Parathyroid adenoma (tissue), 2 donors: ENCODE measurements around the gene NOX5.

ENCODE experiments used
- H2AFZ ChIP-seq: fragments of 300-600 bp; sonication (generic); one replicate; pipeline ENCODE4 v1.7.0; 2017; ENCODE audit warnings: antibody characterized with exemption, mild to moderate bottlenecking
- H3K27ac ChIP-seq: fragments of 300-600 bp; sonication (generic); one replicate; pipeline ENCODE4 v1.7.0; 2017
- H3K27me3 ChIP-seq: fragments of 300-600 bp; sonication (generic); one replicate; pipeline ENCODE4 v1.7.0; 2017; ENCODE audit warnings: low read length; ENCODE audit not compliant: control insufficient read depth, insufficient read depth
- H3K36me3 ChIP-seq: fragments of 300-600 bp; sonication (generic); one replicate; pipeline ENCODE4 v1.7.0; 2017; ENCODE audit warnings: low read length; ENCODE audit not compliant: control insufficient read depth, insufficient read depth
- H3K4me1 ChIP-seq: fragments of 300-600 bp; sonication (generic); one replicate; pipeline ENCODE4 v1.7.0; 2017; ENCODE audit warnings: control low read depth
- H3K4me2 ChIP-seq: fragments of 300-600 bp; sonication (generic); one replicate; pipeline ENCODE4 v1.7.0; 2017; ENCODE audit warnings: low read length
- H3K4me3 ChIP-seq: fragments of 300-600 bp; sonication (generic); one replicate; pipeline ENCODE4 v1.7.0; 2017; ENCODE audit warnings: low read depth, low read length
- H3K79me2 ChIP-seq: fragments of 300-600 bp; sonication (generic); one replicate; pipeline ENCODE4 v1.7.0; 2017; ENCODE audit warnings: control low read depth
- H3K9ac ChIP-seq: fragments of 300-600 bp; sonication (generic); one replicate; pipeline ENCODE4 v1.7.0; 2017; ENCODE audit warnings: mild to moderate bottlenecking
- H3K9me3 ChIP-seq: fragments of 300-600 bp; sonication (generic); one replicate; pipeline ENCODE4 v1.7.0; 2017; ENCODE audit warnings: low read length; ENCODE audit not compliant: control insufficient read depth
- TF ChIP-seq, protein P1 (sequence below): fragments of 300-600 bp; sonication (generic); IDR thresholded peaks from one replicate; pipeline ENCODE4 v1.7.0; 2017; ENCODE audit warnings: antibody characterized with exemption, mild to moderate bottlenecking
- donor health status: primary hyperparathyroidism.

Gene NOX5

DNA sequence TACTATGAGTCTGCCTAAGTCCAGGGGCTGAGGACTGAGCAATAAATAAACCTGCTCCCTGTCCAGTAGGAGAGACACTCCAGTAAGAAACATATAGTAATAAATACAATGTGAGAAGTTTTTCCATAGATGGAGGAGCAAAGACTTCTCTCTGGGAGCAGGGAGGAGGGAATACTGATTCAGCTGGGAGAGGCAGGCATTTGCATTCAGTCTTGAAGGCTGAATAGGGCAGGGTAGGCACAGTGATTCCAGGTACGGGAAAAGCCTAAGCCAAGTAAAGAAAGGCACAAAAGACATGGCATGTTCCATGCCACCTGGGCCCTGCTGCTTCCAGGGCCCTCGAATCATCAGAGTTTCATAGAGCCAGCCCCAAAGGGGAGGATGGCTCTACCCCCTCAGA is 86.3 kb downstream of the NOX5 start:
- no peaks in the 10 kb centered on the region for H3K36me3 ChIP-seq
- TF ChIP-seq, protein P1, sequence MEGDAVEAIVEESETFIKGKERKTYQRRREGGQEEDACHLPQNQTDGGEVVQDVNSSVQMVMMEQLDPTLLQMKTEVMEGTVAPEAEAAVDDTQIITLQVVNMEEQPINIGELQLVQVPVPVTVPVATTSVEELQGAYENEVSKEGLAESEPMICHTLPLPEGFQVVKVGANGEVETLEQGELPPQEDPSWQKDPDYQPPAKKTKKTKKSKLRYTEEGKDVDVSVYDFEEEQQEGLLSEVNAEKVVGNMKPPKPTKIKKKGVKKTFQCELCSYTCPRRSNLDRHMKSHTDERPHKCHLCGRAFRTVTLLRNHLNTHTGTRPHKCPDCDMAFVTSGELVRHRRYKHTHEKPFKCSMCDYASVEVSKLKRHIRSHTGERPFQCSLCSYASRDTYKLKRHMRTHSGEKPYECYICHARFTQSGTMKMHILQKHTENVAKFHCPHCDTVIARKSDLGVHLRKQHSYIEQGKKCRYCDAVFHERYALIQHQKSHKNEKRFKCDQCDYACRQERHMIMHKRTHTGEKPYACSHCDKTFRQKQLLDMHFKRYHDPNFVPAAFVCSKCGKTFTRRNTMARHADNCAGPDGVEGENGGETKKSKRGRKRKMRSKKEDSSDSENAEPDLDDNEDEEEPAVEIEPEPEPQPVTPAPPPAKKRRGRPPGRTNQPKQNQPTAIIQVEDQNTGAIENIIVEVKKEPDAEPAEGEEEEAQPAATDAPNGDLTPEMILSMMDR = no peak
- no peaks in the 10 kb centered on the region for H3K27me3 ChIP-seq
- H2AFZ ChIP-seq = no peak overlapping the region
- no peak overlapping the region for H3K4me2 ChIP-seq
- no peaks in the 10 kb centered on the region for H3K9me3 ChIP-seq
- no peak overlapping the region for H3K27ac ChIP-seq
- no peak overlapping the region for H3K9ac ChIP-seq
- no peaks in the 10 kb centered on the region for H3K79me2 ChIP-seq
- no peaks in the 10 kb centered on the region for H3K4me1 ChIP-seq
- no peak overlapping the region for H3K4me3 ChIP-seq

DNA sequence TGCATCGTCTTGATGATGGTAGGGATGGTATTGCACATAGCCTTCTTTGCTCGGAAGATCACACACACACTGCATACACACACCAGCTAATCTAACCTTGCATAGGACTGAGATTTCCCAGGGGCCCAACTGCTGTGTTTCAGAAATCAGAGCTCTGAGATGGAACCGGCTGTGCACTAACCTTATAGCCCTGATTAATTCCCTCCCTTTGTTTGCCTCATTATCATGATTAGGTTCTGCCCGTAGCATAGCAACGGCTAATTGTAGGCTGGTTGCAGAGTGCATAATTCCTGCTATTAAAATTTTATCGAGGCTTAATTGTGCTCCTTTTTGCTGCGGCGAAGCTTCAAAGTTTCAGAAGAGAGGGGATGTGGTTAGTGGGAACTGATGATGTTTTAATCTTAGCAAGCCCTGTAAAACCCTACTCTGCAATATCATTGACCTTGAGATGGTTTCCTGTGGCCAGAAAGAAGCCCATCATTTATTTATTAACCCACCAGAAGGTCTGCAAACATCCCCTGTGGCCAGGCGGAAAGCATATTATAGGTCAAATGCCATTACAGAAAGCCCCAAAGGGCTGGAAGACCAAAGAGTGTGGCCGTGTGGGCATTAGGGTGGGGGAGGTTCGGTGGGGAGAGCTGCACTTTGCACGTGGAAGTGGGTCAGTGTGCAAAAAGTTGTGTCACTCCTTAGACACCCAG is 89.7 kb downstream of the NOX5 start:
- Histone ChIP-seq H2AFZ (no peak overlapping the region), H3K4me2 (no peak overlapping the region), H3K27me3 (no peaks in the 10 kb centered on the region), H3K9me3 (no peaks in the 10 kb centered on the region), H3K9ac (no peak overlapping the region), H3K4me1 (no peaks in the 10 kb centered on the region), H3K27ac (no peak overlapping the region), H3K79me2 (no peaks in the 10 kb centered on the region), H3K4me3 (no peak overlapping the region), H3K36me3 (no peaks in the 10 kb centered on the region)
- TF ChIP-seq, protein P1 = no peak

DNA sequence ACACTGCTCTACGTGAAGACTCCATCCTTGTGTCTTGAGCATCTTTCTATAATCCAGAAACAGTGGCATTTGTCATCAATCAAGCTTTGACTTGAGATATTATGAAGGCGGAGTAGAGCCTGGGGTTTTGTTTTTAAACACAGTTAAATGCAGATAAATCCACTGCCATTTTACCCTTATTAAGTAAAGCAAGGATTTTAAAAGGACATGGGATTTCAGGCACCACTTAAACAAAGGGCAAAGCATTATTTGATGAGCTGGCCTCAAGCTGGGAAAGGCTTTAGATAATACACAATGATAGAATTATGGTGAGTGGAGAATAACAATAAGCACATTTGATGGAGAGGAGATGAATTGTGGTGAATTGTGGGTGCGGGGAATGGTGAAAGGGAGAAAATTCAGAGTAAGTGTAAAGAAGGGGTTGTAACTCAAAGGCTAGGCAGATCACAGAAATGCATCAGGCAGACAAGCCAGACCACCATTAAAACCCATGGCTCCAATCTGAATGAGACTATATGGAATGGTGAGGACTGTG is 91.0 kb downstream of the NOX5 start:
- Histone ChIP-seq H3K9me3 (no peaks in the 10 kb centered on the region), H3K9ac (no peak overlapping the region), H3K4me2 (no peak overlapping the region), H3K4me1 (no peaks in the 10 kb centered on the region), H3K79me2 (no peaks in the 10 kb centered on the region), H3K4me3 (no peak overlapping the region), H3K27me3 (no peaks in the 10 kb centered on the region), H2AFZ (no peak overlapping the region), H3K36me3 (no peaks in the 10 kb centered on the region), H3K27ac (no peak overlapping the region)
- TF ChIP-seq, protein P1 = no peak

DNA sequence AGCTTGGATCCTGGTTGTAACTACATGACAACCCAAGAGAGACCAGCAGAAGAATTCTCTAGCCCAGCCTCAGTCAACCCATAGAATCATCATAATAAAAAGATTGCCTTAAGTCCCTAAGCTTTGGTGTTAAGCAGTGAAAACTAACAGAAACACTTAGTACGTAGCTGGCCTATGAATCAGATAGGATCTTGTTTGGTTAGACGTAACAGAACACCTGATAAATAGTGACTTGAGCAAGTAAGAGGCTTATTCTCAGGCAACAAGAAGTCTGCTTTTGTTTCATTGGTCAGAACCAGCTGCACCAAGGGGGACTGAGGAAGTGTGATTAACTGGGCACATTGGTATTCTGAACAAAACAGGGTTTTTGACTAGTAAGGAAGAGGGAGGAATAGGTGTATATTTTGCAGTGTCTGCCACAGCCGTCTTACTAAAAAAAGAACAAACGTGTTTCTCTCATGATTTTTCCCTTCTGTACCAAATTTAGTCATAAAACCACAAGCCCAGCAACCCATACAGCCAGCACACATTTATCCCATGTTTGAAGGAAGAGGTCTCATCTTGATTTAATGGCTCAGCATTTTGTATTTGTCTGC is 92.6 kb downstream of the NOX5 start:
- TF ChIP-seq, protein P1 = no peak
- H3K27ac ChIP-seq = no peak overlapping the region

More for the DNA sequence above, 92.6 kb downstream of the NOX5 start:
- no peaks in the 10 kb centered on the region for H3K36me3 ChIP-seq
- H2AFZ ChIP-seq = peak overlapping the region; percentile 29
- H3K9me3 ChIP-seq = no peaks in the 10 kb centered on the region
- H3K9ac ChIP-seq = no peak overlapping the region
- no peak overlapping the region for H3K4me2 ChIP-seq
- H3K79me2 ChIP-seq = no peaks in the 10 kb centered on the region
- no peak overlapping the region for H3K4me3 ChIP-seq
- no peaks in the 10 kb centered on the region for H3K4me1 ChIP-seq
- no peaks in the 10 kb centered on the region for H3K27me3 ChIP-seq
